Measurements from ENCODE around the gene UNC5C.

UNC5C gene

DNA sequence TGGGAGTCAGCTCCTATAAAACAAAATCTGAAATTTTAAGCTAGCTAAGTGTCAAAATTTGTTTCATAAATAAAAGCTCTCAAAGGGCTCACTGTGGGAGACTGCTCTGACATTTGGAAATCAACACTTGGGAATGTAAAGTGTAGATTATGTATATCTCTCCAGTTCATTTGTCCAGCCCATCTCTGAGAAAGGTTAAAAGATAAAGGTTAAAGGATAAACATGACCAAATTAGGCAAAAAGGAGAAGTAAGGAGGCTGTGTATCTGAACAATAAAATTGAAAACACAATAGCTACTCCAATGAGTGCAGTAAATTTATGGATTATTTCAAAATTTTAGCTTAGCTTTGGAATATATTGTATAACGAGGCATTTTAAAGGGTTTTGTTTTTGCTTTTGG, 304.9 kb downstream of the UNC5C start:
- Histone ChIP-seq H3K9ac (no peak overlapping the region), H3K36me3 (ENCODE audit: insufficient read depth) (no peaks in the 10 kb centered on the region), H4K20me1 (ENCODE audit: insufficient read depth) (no peaks in the 10 kb centered on the region), H3K27me3 (ENCODE audit: insufficient read depth, low read depth) (no peaks in the 10 kb centered on the region), H3K4me2 (no peak overlapping the region), H3K79me2 (ENCODE audit: insufficient read depth, low read depth) (no peaks in the 10 kb centered on the region), H3K4me1 (ENCODE audit: low read depth, poor library complexity, severe bottlenecking) (no peaks in the 10 kb centered on the region), H3K4me3 (IDR thresholded peaks at IDR 0.05; ENCODE audit: insufficient read depth, low read depth, low read length) (no peak overlapping the region), H2AFZ (ENCODE audit: low read depth) (no peak overlapping the region), H3K27ac (no peak overlapping the region)
- TF ChIP-seq, protein P1, sequence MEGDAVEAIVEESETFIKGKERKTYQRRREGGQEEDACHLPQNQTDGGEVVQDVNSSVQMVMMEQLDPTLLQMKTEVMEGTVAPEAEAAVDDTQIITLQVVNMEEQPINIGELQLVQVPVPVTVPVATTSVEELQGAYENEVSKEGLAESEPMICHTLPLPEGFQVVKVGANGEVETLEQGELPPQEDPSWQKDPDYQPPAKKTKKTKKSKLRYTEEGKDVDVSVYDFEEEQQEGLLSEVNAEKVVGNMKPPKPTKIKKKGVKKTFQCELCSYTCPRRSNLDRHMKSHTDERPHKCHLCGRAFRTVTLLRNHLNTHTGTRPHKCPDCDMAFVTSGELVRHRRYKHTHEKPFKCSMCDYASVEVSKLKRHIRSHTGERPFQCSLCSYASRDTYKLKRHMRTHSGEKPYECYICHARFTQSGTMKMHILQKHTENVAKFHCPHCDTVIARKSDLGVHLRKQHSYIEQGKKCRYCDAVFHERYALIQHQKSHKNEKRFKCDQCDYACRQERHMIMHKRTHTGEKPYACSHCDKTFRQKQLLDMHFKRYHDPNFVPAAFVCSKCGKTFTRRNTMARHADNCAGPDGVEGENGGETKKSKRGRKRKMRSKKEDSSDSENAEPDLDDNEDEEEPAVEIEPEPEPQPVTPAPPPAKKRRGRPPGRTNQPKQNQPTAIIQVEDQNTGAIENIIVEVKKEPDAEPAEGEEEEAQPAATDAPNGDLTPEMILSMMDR (conservative IDR thresholded peaks at IDR 0.05; ENCODE audit: low read depth, low read length): no peak

- Histone ChIP-seq H3K4me2 (no peak overlapping the region), H3K36me3 (ENCODE audit: insufficient read depth) (no peaks in the 10 kb centered on the region), H3K4me3 (IDR thresholded peaks at IDR 0.05; ENCODE audit: insufficient read depth, low read depth, low read length) (no peak overlapping the region), H3K9ac (no peak overlapping the region), H3K27me3 (ENCODE audit: insufficient read depth, low read depth) (no peaks in the 10 kb centered on the region), H3K4me1 (ENCODE audit: low read depth, poor library complexity, severe bottlenecking) (no peaks in the 10 kb centered on the region), H3K27ac (no peak overlapping the region), H2AFZ (ENCODE audit: low read depth) (no peak overlapping the region), H4K20me1 (ENCODE audit: insufficient read depth) (no peaks in the 10 kb centered on the region), H3K79me2 (ENCODE audit: insufficient read depth, low read depth) (no peaks in the 10 kb centered on the region)
- TF ChIP-seq, protein P1 (conservative IDR thresholded peaks at IDR 0.05; ENCODE audit: low read depth, low read length): no peak
These were observed 310.2 kb downstream of the UNC5C start for GRCh38 chr4:95238554-95238953.

DNA sequence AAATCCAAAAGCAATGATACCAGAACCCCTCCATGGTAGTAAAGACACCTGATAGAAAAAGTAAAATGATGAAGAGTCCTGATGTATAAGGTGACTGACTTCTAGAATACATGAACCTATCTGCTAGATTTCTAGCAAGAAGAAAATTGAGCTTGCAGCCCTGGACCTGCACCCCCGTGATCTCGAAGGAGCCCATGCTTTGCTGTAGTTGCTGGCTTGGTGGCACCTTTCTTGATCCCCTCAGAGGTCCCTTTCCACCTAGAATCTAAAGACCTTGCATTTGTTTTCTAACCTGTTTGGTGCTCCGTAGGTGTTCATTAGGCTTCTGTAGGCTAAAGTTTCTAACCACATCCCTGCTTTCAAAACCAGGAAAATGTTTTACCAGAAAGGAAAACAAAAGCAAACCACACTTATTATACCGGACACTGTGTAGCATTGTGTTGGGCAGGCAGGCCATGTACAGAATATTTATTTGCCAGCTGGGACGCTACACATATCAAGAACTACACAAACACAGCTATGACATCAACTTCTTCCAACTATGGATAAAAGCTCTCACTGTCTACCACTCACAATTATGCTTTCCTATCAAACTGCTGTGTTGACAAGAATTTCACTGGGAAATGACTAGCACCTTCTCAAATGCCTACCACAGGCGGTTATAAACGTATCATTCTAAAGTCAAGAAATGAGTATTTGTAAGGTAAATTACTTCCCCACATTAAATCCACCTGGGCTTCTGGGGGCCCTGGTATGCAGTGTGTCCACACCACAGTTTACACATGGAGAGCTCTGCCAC, 316.2 kb downstream of the UNC5C start:
- no peaks in the 10 kb centered on the region for H3K79me2 ChIP-seq (ENCODE audit: insufficient read depth, low read depth)
- no peak overlapping the region for H3K4me3 ChIP-seq (IDR thresholded peaks at IDR 0.05; ENCODE audit: insufficient read depth, low read depth, low read length)
- TF ChIP-seq, protein P1 (conservative IDR thresholded peaks at IDR 0.05; ENCODE audit: low read depth, low read length): no peak
- H3K36me3 ChIP-seq (ENCODE audit: insufficient read depth): no peaks in the 10 kb centered on the region
- no peaks in the 10 kb centered on the region for H3K27me3 ChIP-seq (ENCODE audit: insufficient read depth, low read depth)
- H3K4me2 ChIP-seq: no peak overlapping the region
- no peaks in the 10 kb centered on the region for H3K4me1 ChIP-seq (ENCODE audit: low read depth, poor library complexity, severe bottlenecking)
- H3K9ac ChIP-seq: no peak overlapping the region
- H3K27ac ChIP-seq: no peak overlapping the region
- no peaks in the 10 kb centered on the region for H4K20me1 ChIP-seq (ENCODE audit: insufficient read depth)
- H2AFZ ChIP-seq (ENCODE audit: low read depth): no peak overlapping the region

DNA sequence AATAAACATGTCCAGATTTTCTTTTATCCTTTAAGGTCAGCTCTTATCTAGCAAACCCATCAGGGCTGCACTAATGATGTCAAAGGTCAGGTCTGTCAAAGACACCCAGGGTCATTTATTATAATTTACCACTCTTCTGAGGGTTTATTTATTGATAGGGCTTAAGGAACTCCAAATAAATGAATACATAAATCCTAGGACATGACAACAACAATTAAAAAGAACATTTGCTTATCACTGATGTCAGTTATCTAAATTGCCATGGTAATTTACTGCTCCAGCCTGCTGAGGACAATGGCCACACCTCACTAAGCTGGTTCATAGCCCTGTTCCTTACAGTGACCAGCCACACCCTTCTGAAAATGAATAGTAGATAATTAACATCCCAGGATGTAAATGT, 317.1 kb downstream of the UNC5C start:
- H3K36me3 ChIP-seq (ENCODE audit: insufficient read depth): no peaks in the 10 kb centered on the region
- no peaks in the 10 kb centered on the region for H4K20me1 ChIP-seq (ENCODE audit: insufficient read depth)
- H2AFZ ChIP-seq (ENCODE audit: low read depth): no peak overlapping the region
- TF ChIP-seq, protein P1 (conservative IDR thresholded peaks at IDR 0.05; ENCODE audit: low read depth, low read length): no peak
- no peak overlapping the region for H3K4me2 ChIP-seq
- H3K27ac ChIP-seq: no peak overlapping the region
- H3K27me3 ChIP-seq (ENCODE audit: insufficient read depth, low read depth): no peaks in the 10 kb centered on the region
- no peaks in the 10 kb centered on the region for H3K4me1 ChIP-seq (ENCODE audit: low read depth, poor library complexity, severe bottlenecking)
- no peaks in the 10 kb centered on the region for H3K79me2 ChIP-seq (ENCODE audit: insufficient read depth, low read depth)
- no peak overlapping the region for H3K9ac ChIP-seq
- H3K4me3 ChIP-seq (IDR thresholded peaks at IDR 0.05; ENCODE audit: insufficient read depth, low read depth, low read length): no peak overlapping the region
